Mucosa of gallbladder (tissue), 1 donor: Measurements from ENCODE around the gene FRMD4A. TPM values are rescaled to one million over a fixed set of nuclear protein-coding genes. Genes with fewer than 3 reads are reported as not detected.
"Not testable (repeated sequence)": the region's sequence is repeated elsewhere in the genome, so short reads cannot be mapped to it uniquely, and the experiment has no call there.

Experiments used
- DNase-seq: peaks from one replicate; pipeline ENCODE4 v3.0.0-alpha.2; 2020; ENCODE audit warnings: low spot score
- total RNA-seq: library from RNA; stranded (reverse); gene quantifications from one replicate; pipeline ENCODE4 v1.2.1, GENCODE V29; 2021
- donor health status: DM: no; HTN: no; CAD: no.

FRMD4A gene
- total RNA-seq, 1 donor from 2014 or later = 55.4 TPM

- no peak for DNase-seq
Measured at GRCh38 chr10:14241196-14241595, 89.5 kb downstream of the FRMD4A start.

- no peak for DNase-seq
Measured at GRCh38 chr10:14240253-14241189, 90.2 kb downstream of the FRMD4A start.

- not testable (repeated sequence) for DNase-seq
Measured at GRCh38 chr10:14238659-14239058, 92.1 kb downstream of the FRMD4A start.

- no peak for DNase-seq
Measured at GRCh38 chr10:14236341-14236740, 94.4 kb downstream of the FRMD4A start.

GRCh38 chr10:14235566-14236195 lies 95.0 kb downstream of the FRMD4A start:
- no peak for DNase-seq

- DNase-seq = no peak
Measured at GRCh38 chr10:14233566-14233965, 97.2 kb downstream of the FRMD4A start.

GRCh38 chr10:14228798-14229197 lies 101.9 kb downstream of the FRMD4A start:
- not testable (repeated sequence) for DNase-seq

GRCh38 chr10:14225379-14225778 lies 105.3 kb downstream of the FRMD4A start:
- DNase-seq = no peak

- DNase-seq = no peak
Measured at GRCh38 chr10:14220026-14220425, 110.7 kb downstream of the FRMD4A start.

- DNase-seq = no peak
Measured at GRCh38 chr10:14219411-14219810, 111.3 kb downstream of the FRMD4A start.

- no peak for DNase-seq
Measured at GRCh38 chr10:14215641-14216040, 115.1 kb downstream of the FRMD4A start.

- not testable (repeated sequence) for DNase-seq
Measured at GRCh38 chr10:14213703-14214102, 117.0 kb downstream of the FRMD4A start.

GRCh38 chr10:14211610-14212009 lies 119.1 kb downstream of the FRMD4A start:
- DNase-seq = no peak

GRCh38 chr10:14208231-14208630 lies 122.5 kb downstream of the FRMD4A start:
- no peak for DNase-seq

GRCh38 chr10:14205233-14205632 lies 125.5 kb downstream of the FRMD4A start:
- no peak for DNase-seq

GRCh38 chr10:14200698-14201544 lies 129.8 kb downstream of the FRMD4A start:
- no peak for DNase-seq

- DNase-seq = not testable (repeated sequence)
Measured at GRCh38 chr10:14199098-14199497, 131.6 kb downstream of the FRMD4A start.

GRCh38 chr10:14198078-14198477 lies 132.6 kb downstream of the FRMD4A start:
- no peak for DNase-seq

GRCh38 chr10:14196113-14196512 lies 134.6 kb downstream of the FRMD4A start:
- DNase-seq = no peak

GRCh38 chr10:14195433-14195832 lies 135.3 kb downstream of the FRMD4A start:
- DNase-seq = no peak

- no peak for DNase-seq
Measured at GRCh38 chr10:14192746-14193145, 138.0 kb downstream of the FRMD4A start.

- DNase-seq = no peak
Measured at GRCh38 chr10:14191871-14192270, 138.9 kb downstream of the FRMD4A start.
